ENCODE results near the gene FYN. TPM values are rescaled to one million over a fixed set of nuclear protein-coding genes. Genes with fewer than 3 reads are reported as not detected.

The FYN gene
- total RNA-seq, 2 experiments from 2014 or later, result 201 to 208 TPM

DNA sequence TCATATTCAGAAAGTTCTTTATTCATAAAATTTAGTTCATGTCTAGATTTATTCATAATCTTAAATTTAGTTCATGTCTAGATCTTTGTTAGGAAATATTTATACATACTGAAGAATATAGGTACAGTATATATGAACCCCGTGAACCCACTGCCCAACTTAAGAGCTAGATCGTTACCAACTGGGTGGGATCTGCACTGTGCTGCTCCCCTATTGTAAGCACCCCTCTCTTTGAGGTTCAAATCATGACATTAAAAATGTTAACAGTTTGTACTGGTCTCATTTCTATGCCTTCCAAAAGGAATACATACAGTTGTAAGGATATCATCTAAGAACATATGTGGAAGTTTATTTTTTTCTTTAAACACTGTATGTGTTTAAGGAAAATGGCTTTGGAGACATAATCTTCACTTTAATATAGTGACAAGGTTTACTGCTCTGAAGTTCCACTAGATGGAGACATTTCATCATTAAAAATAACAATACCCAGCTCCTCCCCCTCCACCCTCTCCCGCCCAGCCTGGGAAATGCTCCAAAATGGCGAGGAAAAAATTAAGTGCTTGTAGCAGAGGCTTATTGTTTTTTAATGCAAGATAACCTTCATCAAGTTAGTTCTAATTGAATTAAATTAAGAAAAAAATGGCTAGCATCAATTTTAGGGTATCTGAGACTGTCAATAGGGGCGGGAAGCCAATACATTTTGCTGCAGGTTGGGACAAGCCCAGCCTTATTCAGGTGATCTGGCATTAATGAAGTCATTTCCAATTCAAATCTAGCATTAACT lies 163.4 kb downstream of the FYN start:
- ChIA-PET CTCF (interaction anchor here (0.8 to 4.2 kb wide), 34 partner anchors 12 to 451 kb away, joined by 3 to 65 read pairs (median 5); partner anchors contain the start of gene FYN), POLR2A (interaction anchor here (1.0 to 2.1 kb wide), 13 partner anchors 27 to 344 kb away, joined by 3 to 7 read pairs (median 3); partner anchors contain the start of genes CCN6, FYN and TRAF3IP2)
- peak; percentile 61 for DNase-seq
- peaks cover 51% of the 10 kb centered on the region for H3K4me1 Mint-ChIP-seq
- peak overlapping the region; percentile 59 for H3K27ac Mint-ChIP-seq
- no peaks in the 10 kb centered on the region for H3K27me3 Mint-ChIP-seq
- no peaks in the 10 kb centered on the region for H3K9me3 Mint-ChIP-seq
- H3K36me3 Mint-ChIP-seq (ENCODE audit: low read depth), result peaks cover 56% of the 10 kb centered on the region
- H3K4me3 Mint-ChIP-seq, result peak overlapping the region; percentile 8

DNA sequence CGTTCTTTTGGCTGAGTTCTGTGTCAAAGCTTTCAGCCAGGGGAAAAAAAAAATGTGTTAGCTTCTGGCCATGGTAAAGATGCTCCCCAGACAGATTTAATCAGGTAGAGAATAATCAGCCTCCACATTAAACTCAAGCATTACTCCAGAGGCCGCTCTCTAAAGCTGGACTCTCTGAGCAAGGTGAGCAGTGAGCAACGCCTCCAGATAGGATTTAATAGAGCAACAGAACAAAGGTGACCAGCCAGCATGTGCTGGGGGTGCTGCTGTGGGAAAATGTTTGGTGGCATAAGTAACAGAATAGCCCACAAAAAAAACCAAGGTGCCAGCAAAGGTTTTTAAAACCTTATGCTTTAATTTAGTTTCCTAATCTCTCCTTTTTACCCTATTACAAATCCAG lies 164.1 kb downstream of the FYN start:
- H3K27me3 Mint-ChIP-seq, result no peaks in the 10 kb centered on the region
- no peak overlapping the region for H3K4me3 Mint-ChIP-seq
- H3K27ac Mint-ChIP-seq, result no peak overlapping the region
- ChIA-PET POLR2A (interaction anchor here (1.3 to 2.1 kb wide), 4 partner anchors 95 to 345 kb away, joined by 3 to 7 read pairs (median 3); partner anchors contain the start of genes CCN6 and TRAF3IP2), CTCF (interaction anchor here (1.2 to 4.2 kb wide), 10 partner anchors 13 to 341 kb away, joined by 3 to 65 read pairs (median 9); no protein-coding TSS in a partner anchor)
- peaks cover 55% of the 10 kb centered on the region for H3K36me3 Mint-ChIP-seq (ENCODE audit: low read depth)
- H3K4me1 Mint-ChIP-seq, result peaks cover 45% of the 10 kb centered on the region
- DNase-seq, result no peak
- no peaks in the 10 kb centered on the region for H3K9me3 Mint-ChIP-seq

DNA sequence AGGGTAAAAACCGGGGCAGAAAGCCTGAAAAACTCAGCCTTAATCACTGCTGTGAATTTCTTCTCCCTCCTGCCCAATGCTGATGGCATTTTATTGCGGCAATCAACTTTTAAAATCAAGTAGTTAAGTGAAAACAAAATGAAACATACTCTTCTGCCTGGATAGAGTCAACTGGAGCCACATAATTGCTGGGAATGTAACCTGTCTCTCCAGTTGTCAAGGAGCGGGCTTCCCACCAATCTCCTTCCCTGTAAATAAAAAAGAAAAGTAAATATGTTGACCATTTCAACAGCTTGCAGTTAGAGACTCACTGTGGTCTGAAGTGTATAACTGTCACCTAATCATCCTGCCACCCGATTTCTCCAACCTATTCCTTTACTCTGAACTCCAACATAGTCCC lies 165.5 kb downstream of the FYN start:
- H3K4me3 Mint-ChIP-seq, result no peak overlapping the region
- peaks cover 31% of the 10 kb centered on the region for H3K4me1 Mint-ChIP-seq
- CTCF ChIA-PET, result interaction anchor here (0.8 to 4.2 kb wide), 2 partner anchors 321 to 334 kb away, joined by 3 to 65 read pairs; no protein-coding TSS in a partner anchor
- no peak for DNase-seq
- peaks cover 56% of the 10 kb centered on the region for H3K36me3 Mint-ChIP-seq (ENCODE audit: low read depth)
- POLR2A ChIA-PET, result no interaction called here
- H3K27me3 Mint-ChIP-seq, result no peaks in the 10 kb centered on the region
- no peaks in the 10 kb centered on the region for H3K9me3 Mint-ChIP-seq
- no peak overlapping the region for H3K27ac Mint-ChIP-seq

DNA sequence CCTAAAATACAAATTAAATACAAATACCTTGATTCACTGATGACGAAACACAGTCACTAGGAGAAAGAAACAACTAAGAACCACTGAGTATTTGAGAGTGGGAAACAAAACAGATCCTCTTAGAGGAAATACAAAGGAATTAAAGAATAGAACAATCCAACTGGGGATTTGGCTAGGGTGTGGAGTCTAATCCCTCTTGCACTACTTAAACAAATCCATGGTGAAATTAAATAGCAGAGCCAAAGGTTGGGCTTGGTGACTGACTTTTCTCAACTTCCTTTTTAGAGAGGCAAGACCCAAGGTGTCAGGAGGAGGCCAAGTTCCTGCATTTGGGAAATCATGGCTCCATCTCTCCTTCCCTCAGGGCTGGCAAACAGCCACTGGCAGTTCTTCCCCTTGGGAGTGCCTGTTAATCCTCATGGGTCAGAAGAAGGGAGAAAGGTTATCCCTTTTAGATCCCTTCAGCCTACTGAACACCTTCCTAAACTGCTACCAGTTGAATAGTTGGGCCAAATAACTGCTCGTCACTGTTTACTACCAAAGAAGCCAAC lies 166.3 kb downstream of the FYN start:
- DNase-seq, result no peak
- Mint-ChIP-seq H3K4me3 (no peak overlapping the region), H3K27me3 (no peaks in the 10 kb centered on the region), H3K4me1 (peaks cover 22% of the 10 kb centered on the region), H3K9me3 (no peaks in the 10 kb centered on the region), H3K27ac (no peak overlapping the region), H3K36me3 (ENCODE audit: low read depth) (peaks cover 54% of the 10 kb centered on the region)
- POLR2A ChIA-PET, result no interaction called here
- CTCF ChIA-PET, result no interaction called here

DNA sequence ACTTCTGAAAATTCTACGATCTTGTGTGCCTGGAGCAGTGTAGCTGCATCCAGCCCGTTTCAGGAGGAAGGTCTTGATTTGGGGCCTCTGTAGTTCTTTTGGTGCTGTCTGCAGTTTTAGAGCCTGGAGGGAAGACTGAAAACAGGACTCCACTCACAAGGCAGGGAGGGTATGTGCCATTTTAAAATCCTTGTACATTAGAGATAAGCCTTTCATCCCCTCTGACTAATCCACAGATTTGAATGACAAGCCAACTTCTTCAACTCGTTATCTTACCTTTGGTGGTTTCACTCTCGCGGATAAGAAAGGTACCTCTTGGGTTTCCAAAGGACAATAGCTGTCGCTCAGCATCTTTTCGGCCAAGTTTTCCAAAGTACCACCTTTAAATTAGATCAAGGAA lies 169.5 kb downstream of the FYN start:
- H3K27me3 Mint-ChIP-seq, result no peaks in the 10 kb centered on the region
- no peak overlapping the region for H3K4me3 Mint-ChIP-seq
- no peaks in the 10 kb centered on the region for H3K9me3 Mint-ChIP-seq
- H3K27ac Mint-ChIP-seq, result no peak overlapping the region
- DNase-seq, result no peak
- peaks cover 67% of the 10 kb centered on the region for H3K36me3 Mint-ChIP-seq (ENCODE audit: low read depth)
- CTCF ChIA-PET, result interaction anchor here (1.6 to 1.9 kb wide), 3 partner anchors 9 to 339 kb away, joined by 3 to 6 read pairs (median 4); no protein-coding TSS in a partner anchor
- POLR2A ChIA-PET, result interaction anchor here (2.1 kb wide), 1 partner anchor 289 kb away, joined by 4 read pairs; no protein-coding TSS in a partner anchor
- H3K4me1 Mint-ChIP-seq, result peaks cover 15% of the 10 kb centered on the region

DNA sequence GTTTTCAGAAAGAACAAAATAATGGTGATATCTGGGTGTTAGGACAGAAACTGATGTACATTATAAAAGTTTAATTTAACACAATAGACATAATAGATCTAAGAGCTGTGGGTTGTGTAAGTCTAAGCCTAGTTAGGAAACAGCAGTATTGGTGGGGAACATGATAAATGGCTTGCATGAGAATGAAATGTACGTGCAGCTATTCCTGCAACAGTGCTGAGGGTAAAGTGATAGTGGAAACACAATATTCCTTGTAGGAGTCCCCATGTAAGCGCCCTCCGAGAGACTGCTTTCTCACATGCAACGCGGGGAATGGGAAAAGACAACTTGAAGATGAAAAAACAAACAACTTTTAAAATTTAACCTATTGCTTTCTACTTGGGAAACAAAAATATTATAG lies 171.0 kb downstream of the FYN start:
- Mint-ChIP-seq H3K4me1 (peaks cover 15% of the 10 kb centered on the region), H3K36me3 (ENCODE audit: low read depth) (peaks cover 58% of the 10 kb centered on the region), H3K9me3 (no peaks in the 10 kb centered on the region), H3K27me3 (no peaks in the 10 kb centered on the region), H3K4me3 (no peak overlapping the region), H3K27ac (no peak overlapping the region)
- POLR2A ChIA-PET, result interaction anchor here (0.9 to 2.1 kb wide), 2 partner anchors 145 to 290 kb away, joined by 3 to 4 read pairs; no protein-coding TSS in a partner anchor
- CTCF ChIA-PET, result interaction anchor here (1.9 kb wide), 1 partner anchor 341 kb away, joined by 6 read pairs; no protein-coding TSS in a partner anchor
- DNase-seq, result no peak

DNA sequence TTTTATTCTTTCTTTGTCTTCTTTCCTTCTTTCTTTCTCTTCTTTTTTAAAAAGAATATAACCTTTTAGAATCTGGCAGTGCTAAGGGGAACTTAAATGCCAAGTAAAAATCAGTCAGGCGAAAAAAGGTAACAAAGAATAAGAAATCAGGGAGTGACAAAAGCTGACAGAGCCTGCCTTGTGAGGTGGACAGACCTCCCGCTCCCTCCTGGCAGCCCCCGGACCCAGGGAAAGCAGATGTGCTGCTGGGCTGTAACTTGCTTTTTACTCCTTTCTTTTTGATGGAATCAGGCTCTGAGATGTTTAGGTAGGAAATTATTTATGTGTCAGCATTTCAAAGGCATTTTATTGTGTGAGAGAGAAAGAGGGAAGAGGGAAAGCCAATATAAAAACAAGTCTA lies 172.1 kb downstream of the FYN start:
- DNase-seq, result no peak
- POLR2A ChIA-PET, result no interaction called here
- H3K27ac Mint-ChIP-seq, result no peak overlapping the region
- no peaks in the 10 kb centered on the region for H3K27me3 Mint-ChIP-seq
- no peak overlapping the region for H3K4me3 Mint-ChIP-seq
- CTCF ChIA-PET, result no interaction called here
- peaks cover 63% of the 10 kb centered on the region for H3K36me3 Mint-ChIP-seq (ENCODE audit: low read depth)
- H3K9me3 Mint-ChIP-seq, result no peaks in the 10 kb centered on the region
- peaks cover 15% of the 10 kb centered on the region for H3K4me1 Mint-ChIP-seq

DNA sequence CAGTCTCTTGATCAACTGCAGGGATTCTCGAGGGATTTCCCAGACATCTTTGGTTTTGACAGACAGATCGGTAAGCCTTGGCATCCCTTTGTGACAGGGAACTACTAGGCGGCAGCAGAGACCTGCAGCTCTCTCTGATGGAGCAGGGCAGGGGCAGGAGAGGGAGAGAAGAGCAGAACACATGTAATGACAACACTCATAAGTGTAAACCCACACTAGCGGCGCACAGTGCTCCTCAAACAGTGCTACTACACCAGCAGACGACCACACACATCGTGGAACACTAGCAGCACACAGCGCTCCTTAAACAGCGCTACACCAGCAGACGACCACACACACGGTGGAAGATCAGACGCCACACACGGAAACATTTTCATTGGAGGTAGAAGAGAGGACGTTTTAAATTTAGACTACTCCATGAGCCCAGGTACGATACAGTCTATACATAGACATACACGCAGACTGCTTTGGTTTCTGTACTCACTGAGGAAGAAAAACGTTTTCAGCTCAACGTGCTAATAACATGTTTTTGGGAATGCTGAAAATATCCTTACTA lies 173.0 kb downstream of the FYN start:
- Mint-ChIP-seq H3K9me3 (no peaks in the 10 kb centered on the region), H3K4me1 (peaks cover 17% of the 10 kb centered on the region), H3K27me3 (no peaks in the 10 kb centered on the region), H3K36me3 (ENCODE audit: low read depth) (peaks cover 67% of the 10 kb centered on the region), H3K27ac (no peak overlapping the region), H3K4me3 (no peak overlapping the region)
- ChIA-PET CTCF (interaction anchor here (0.7 to 1.1 kb wide), 2 partner anchors 343 to 439 kb away, joined by 3 read pairs; no protein-coding TSS in a partner anchor), POLR2A (interaction anchor here (0.8 kb wide), 1 partner anchor 365 kb away, joined by 3 read pairs; no protein-coding TSS in a partner anchor)
- DNase-seq, result no peak

DNA sequence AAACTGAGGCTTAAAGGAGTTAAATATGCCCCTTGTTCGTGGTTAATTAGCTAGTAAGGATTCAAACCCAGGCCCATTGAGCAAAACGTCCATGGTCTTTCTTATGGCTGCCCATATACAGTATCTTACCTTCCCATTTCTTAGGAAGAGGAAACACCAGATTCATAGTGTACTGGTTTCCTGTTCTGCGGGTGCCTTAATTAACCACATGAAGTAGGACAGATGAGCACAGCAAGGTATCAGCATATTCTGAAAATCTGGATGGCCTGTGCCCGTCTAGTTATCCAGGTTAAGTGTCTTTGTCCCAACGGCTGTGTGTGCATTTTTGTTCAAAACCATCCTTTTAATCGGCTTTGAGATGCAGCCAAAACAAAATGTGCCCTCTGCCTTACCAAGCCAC lies 174.1 kb downstream of the FYN start:
- no peak overlapping the region for H3K4me3 Mint-ChIP-seq
- POLR2A ChIA-PET, result interaction anchor here (0.6 kb wide), 1 partner anchor 293 kb away, joined by 3 read pairs; no protein-coding TSS in a partner anchor
- H3K36me3 Mint-ChIP-seq (ENCODE audit: low read depth), result peaks cover 71% of the 10 kb centered on the region
- H3K9me3 Mint-ChIP-seq, result no peaks in the 10 kb centered on the region
- CTCF ChIA-PET, result interaction anchor here (0.6 to 1.1 kb wide), 2 partner anchors 344 to 376 kb away, joined by 3 to 4 read pairs; no protein-coding TSS in a partner anchor
- H3K27ac Mint-ChIP-seq, result peak overlapping the region; percentile 4
- H3K4me1 Mint-ChIP-seq, result peaks cover 17% of the 10 kb centered on the region
- DNase-seq, result no peak
- H3K27me3 Mint-ChIP-seq, result no peaks in the 10 kb centered on the region

DNA sequence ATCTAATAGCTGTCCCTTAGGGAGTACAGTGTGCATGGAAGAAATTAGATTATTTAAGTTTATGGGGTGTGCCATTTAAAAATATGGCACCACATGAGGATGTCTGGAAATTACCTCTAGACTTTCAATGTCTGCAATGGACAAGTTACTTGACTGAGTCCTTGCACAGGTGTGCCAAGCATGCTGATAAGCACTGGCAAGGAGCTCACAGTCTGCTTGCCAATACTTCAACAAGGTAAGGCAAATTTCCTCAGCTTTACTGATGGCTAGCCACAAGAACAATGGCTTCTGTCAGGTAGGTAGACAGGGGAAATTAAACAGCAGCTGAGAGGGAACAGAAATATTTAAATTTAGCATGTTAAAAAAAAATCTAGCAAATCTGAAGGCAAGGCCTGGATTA lies 176.4 kb downstream of the FYN start:
- Mint-ChIP-seq H3K9me3 (no peaks in the 10 kb centered on the region), H3K27me3 (no peaks in the 10 kb centered on the region), H3K4me1 (peaks cover 24% of the 10 kb centered on the region), H3K4me3 (no peak overlapping the region), H3K27ac (no peak overlapping the region), H3K36me3 (ENCODE audit: low read depth) (peaks cover 68% of the 10 kb centered on the region)
- ChIA-PET CTCF (interaction anchor here (1.5 to 3.8 kb wide), 4 partner anchors 13 to 438 kb away, joined by 4 to 11 read pairs (median 7); a partner anchor contains a TSS), POLR2A (no interaction called here)
- DNase-seq, result no peak

DNA sequence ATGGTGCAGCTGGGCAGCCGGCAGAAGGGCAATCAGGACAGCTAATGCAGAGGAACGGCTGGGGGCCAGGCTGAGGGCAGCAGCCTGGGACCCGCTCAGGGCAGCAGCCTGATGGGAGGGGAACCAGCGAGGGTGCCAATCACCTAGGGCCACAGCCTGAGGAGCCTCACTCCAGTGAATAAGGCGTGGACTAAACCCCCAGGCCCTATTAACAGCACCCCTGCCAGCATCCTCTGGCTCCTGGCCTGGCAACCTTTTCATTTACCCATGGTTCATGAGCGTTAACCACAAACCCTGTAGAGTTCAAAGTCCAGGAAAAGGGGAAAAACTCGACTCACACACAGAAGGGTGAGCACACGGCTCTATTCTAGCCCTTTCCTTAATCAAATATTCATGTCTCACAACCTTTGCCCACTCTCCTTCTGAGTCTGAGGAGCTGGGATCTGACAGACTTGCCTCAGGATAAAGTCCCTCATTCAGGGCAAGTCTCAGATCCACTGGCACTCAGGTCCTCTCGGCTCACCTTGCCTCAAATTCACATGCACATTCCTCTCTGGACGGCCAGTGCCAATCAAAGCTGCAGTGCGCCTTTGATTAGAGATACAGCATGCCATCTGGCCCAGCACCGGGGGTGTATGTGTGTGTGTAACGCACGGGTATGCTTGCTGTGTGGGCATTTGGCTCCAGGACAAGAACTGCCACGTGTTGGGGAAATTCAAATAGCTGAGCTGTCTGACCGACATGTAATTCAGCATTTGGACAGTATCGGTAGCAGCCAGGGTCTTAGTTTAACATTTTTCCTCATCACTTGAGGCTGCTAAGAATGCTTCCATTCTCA lies 180.7 kb downstream of the FYN start:
- POLR2A ChIA-PET, result no interaction called here

More for the DNA sequence above, 180.7 kb downstream of the FYN start:
- H3K27ac Mint-ChIP-seq, result no peak overlapping the region
- peaks cover 9% of the 10 kb centered on the region for H3K4me1 Mint-ChIP-seq
- no peak for DNase-seq
- CTCF ChIA-PET, result no interaction called here
- no peaks in the 10 kb centered on the region for H3K27me3 Mint-ChIP-seq
- no peaks in the 10 kb centered on the region for H3K9me3 Mint-ChIP-seq
- no peak overlapping the region for H3K4me3 Mint-ChIP-seq
- peaks cover 78% of the 10 kb centered on the region for H3K36me3 Mint-ChIP-seq (ENCODE audit: low read depth)

Data from activated CD4-positive, alpha-beta memory T cell treated with anti-CD3 and anti-CD28 coated beads, Interleukin-2, amount 10 ng/mL, durations not matched to agents 7 days and 5 days (primary cell).